ENCODE results near the gene C20orf144. TPM values are rescaled to one million over a fixed set of nuclear protein-coding genes. Genes with fewer than 3 reads are reported as not detected.

C20orf144 gene
- total and polyA plus RNA-seq, 4 donors, result not detected

GRCh38 chr20:33707668-33708067 lies 45.5 kb downstream of the C20orf144 start:
- Histone ChIP-seq H3K4me3 (ENCODE audit: low read depth in 1 of 3, low read length in 3 of 3) (no peak overlapping the region), H3K27me3 (ENCODE audit: control insufficient read depth in 4 of 4, insufficient read depth in 4 of 4, low read length in 3 of 4) (no peaks in the 10 kb centered on the region), H3K4me1 (ENCODE audit: control insufficient read depth in 4 of 4, insufficient read depth in 4 of 4, low read length in 3 of 4) (peaks cover 0 to 6% (median 5%) of the 10 kb centered on the region in 4 donors), H3K9me3 (ENCODE audit: control insufficient read depth in 4 of 4, low read length in 3 of 4) (no peaks in the 10 kb centered on the region), H3K27ac (ENCODE audit: low read depth in 1 of 2, low read length in 2 of 2) (no peak overlapping the region), H3K36me3 (ENCODE audit: control insufficient read depth in 4 of 4, insufficient read depth in 3 of 4, low read depth in 1 of 4, low read length in 3 of 4) (peaks cover 4 to 22% (median 8%) of the 10 kb centered on the region in 4 donors), H3K9ac (ENCODE audit: low read depth in 1 of 2, low read length in 2 of 2) (no peak overlapping the region)
- DNase-seq (ENCODE audit: low spot score), result no peak
- WGBS, result 96% methylated on average over 11 of the region's 11 CpGs
- no peak for TF ChIP-seq HNF4G (IDR thresholded peaks at IDR 0.05)
- no peak for TF ChIP-seq GABPA (IDR thresholded peaks at IDR 0.05 in 1 of 2, conservative IDR thresholded peaks at IDR 0.05 in 1 of 2)
- TF ChIP-seq TAF1 (conservative IDR thresholded peaks at IDR 0.05), result no peak
- no peak for TF ChIP-seq EGR1 (IDR thresholded peaks at IDR 0.05; ENCODE audit: low read depth in 2 of 2)
- no peak for TF ChIP-seq ATF3 (IDR thresholded peaks at IDR 0.05)

- Histone ChIP-seq H3K27me3 (ENCODE audit: control insufficient read depth in 4 of 4, insufficient read depth in 4 of 4, low read length in 3 of 4) (no peaks in the 10 kb centered on the region), H3K4me1 (ENCODE audit: control insufficient read depth in 4 of 4, insufficient read depth in 4 of 4, low read length in 3 of 4) (no peaks in the 10 kb centered on the region), H3K36me3 (ENCODE audit: control insufficient read depth in 4 of 4, insufficient read depth in 3 of 4, low read depth in 1 of 4, low read length in 3 of 4) (peaks cover 4 to 33% (median 13%) of the 10 kb centered on the region in 4 donors), H3K4me3 (ENCODE audit: low read depth in 1 of 3, low read length in 3 of 3) (no peak overlapping the region), H3K9me3 (ENCODE audit: control insufficient read depth in 4 of 4, low read length in 3 of 4) (no peaks in the 10 kb centered on the region), H3K9ac (ENCODE audit: low read depth in 1 of 2, low read length in 2 of 2) (no peak overlapping the region), H3K27ac (ENCODE audit: low read depth in 1 of 2, low read length in 2 of 2) (no peak overlapping the region)
- TF ChIP-seq REST (IDR thresholded peaks at IDR 0.05) (no peak), SP1 (IDR thresholded peaks at IDR 0.05) (no peak), MAX (IDR thresholded peaks at IDR 0.05) (no peak), ATF3 (IDR thresholded peaks at IDR 0.05) (no peak)
- WGBS, result 95% methylated on average over 2 of the region's 2 CpGs
- no peak for DNase-seq (ENCODE audit: low spot score)
Measured at GRCh38 chr20:33709398-33709797, 47.3 kb downstream of the C20orf144 start.

GRCh38 chr20:33709905-33710541 lies 47.9 kb downstream of the C20orf144 start:
- no peak overlapping the region for H3K9ac ChIP-seq (ENCODE audit: low read depth in 1 of 2, low read length in 2 of 2)
- TF ChIP-seq GABPA (IDR thresholded peaks at IDR 0.05 in 1 of 2, conservative IDR thresholded peaks at IDR 0.05 in 1 of 2) (no peak), SP1 (IDR thresholded peaks at IDR 0.05) (no peak), HNF4A (conservative IDR thresholded peaks at IDR 0.05) (no peak), HNF4G (IDR thresholded peaks at IDR 0.05) (no peak), YY1 (IDR thresholded peaks at IDR 0.05) (no peak), ZBTB33 (IDR thresholded peaks at IDR 0.05) (no peak), RXRA (IDR thresholded peaks at IDR 0.05) (no peak), NR2F2 (IDR thresholded peaks at IDR 0.05) (no peak)
- 89% methylated on average over 16 of the region's 16 CpGs for WGBS
- H3K27me3 ChIP-seq (ENCODE audit: control insufficient read depth in 4 of 4, insufficient read depth in 4 of 4, low read length in 3 of 4), result no peaks in the 10 kb centered on the region
- peaks cover 4 to 32% (median 13%) of the 10 kb centered on the region in 4 donors for H3K36me3 ChIP-seq (ENCODE audit: control insufficient read depth in 4 of 4, insufficient read depth in 3 of 4, low read depth in 1 of 4, low read length in 3 of 4)
- no peak overlapping the region for H3K27ac ChIP-seq (ENCODE audit: low read depth in 1 of 2, low read length in 2 of 2)
- H3K4me1 ChIP-seq (ENCODE audit: control insufficient read depth in 4 of 4, insufficient read depth in 4 of 4, low read length in 3 of 4), result no peaks in the 10 kb centered on the region
- no peak for DNase-seq (ENCODE audit: low spot score)
- no peaks in the 10 kb centered on the region for H3K9me3 ChIP-seq (ENCODE audit: control insufficient read depth in 4 of 4, low read length in 3 of 4)
- H3K4me3 ChIP-seq (ENCODE audit: low read depth in 1 of 3, low read length in 3 of 3), result no peak overlapping the region
